ENCODE results near the gene APOM. TPM values are rescaled to one million over a fixed set of nuclear protein-coding genes. Genes with fewer than 3 reads are reported as not detected.
A peak's percentile ranks its signal among the peaks of the same experiment; 100 is the strongest.

The APOM gene
- total RNA-seq, 4 donors from 2014 or later: 2.3 to 5.1 (median 4.5) TPM

DNA sequence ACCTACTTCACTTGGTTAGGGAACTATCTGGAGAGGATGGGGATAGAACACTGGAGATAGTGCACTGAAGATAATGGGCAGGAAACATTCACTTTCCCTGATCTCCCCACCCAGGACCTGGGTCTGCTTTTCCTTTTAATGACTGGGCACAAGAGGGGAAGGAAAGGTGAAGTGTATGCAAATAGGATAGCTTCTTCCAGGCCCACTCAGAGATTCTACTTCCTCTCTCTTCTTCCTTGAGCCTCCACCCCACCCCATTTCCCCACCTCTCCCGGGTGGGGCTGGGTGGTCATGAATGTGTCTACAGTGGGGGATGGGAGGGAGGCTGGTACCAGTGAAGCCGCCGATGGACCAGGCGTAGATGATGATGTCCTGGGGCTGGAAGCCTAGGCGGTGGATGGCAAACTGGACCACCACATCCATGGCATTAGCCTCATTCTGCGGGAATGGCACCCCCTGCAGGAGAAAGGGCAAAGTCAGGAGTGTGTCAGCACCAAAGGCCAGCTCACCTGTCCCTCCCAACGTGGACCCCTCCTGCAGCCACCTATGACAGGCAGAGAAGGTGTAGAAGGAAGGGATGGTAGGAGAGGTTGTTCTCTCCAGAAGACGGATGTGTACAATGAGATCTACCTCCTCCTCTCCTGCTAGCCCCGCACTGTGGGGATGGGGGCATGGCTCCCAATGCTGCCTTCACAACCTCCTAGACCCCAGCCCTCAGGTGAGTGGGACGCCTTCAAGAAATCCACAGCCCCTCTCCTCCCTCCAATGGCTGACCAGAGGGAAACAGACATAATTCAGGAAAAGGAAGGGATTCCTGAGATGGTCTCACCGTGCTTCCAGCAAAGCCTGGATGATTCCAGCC lies 33.8 kb downstream of the APOM start:
- peaks cover 62 to 63% of the 10 kb centered on the region in 2 donors for H3K36me3 ChIP-seq
- no peaks in the 10 kb centered on the region for H3K27me3 ChIP-seq
- 81 to 83% methylated on average over 11 of the region's 11 CpGs for WGBS, 2 donors
- no peaks in the 10 kb centered on the region for H3K9me3 ChIP-seq
- intact Hi-C loops (cut with DNase I): loop anchor here (5.0 kb wide), 1 partner anchor 43 kb away; no protein-coding TSS in a partner anchor
- DNase-seq: no peak
- TF ChIP-seq POLR2A (IDR thresholded peaks at IDR 0.05): no peak
- TF ChIP-seq, protein P1, sequence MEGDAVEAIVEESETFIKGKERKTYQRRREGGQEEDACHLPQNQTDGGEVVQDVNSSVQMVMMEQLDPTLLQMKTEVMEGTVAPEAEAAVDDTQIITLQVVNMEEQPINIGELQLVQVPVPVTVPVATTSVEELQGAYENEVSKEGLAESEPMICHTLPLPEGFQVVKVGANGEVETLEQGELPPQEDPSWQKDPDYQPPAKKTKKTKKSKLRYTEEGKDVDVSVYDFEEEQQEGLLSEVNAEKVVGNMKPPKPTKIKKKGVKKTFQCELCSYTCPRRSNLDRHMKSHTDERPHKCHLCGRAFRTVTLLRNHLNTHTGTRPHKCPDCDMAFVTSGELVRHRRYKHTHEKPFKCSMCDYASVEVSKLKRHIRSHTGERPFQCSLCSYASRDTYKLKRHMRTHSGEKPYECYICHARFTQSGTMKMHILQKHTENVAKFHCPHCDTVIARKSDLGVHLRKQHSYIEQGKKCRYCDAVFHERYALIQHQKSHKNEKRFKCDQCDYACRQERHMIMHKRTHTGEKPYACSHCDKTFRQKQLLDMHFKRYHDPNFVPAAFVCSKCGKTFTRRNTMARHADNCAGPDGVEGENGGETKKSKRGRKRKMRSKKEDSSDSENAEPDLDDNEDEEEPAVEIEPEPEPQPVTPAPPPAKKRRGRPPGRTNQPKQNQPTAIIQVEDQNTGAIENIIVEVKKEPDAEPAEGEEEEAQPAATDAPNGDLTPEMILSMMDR (IDR thresholded peaks at IDR 0.05): peak in 1 of 6 experiments; percentile 17
- H3K4me1 ChIP-seq: no peaks in the 10 kb centered on the region
- H3K27ac ChIP-seq: no peak overlapping the region
- no peak overlapping the region for H3K4me3 ChIP-seq (replicated peaks in 1 of 3)

DNA sequence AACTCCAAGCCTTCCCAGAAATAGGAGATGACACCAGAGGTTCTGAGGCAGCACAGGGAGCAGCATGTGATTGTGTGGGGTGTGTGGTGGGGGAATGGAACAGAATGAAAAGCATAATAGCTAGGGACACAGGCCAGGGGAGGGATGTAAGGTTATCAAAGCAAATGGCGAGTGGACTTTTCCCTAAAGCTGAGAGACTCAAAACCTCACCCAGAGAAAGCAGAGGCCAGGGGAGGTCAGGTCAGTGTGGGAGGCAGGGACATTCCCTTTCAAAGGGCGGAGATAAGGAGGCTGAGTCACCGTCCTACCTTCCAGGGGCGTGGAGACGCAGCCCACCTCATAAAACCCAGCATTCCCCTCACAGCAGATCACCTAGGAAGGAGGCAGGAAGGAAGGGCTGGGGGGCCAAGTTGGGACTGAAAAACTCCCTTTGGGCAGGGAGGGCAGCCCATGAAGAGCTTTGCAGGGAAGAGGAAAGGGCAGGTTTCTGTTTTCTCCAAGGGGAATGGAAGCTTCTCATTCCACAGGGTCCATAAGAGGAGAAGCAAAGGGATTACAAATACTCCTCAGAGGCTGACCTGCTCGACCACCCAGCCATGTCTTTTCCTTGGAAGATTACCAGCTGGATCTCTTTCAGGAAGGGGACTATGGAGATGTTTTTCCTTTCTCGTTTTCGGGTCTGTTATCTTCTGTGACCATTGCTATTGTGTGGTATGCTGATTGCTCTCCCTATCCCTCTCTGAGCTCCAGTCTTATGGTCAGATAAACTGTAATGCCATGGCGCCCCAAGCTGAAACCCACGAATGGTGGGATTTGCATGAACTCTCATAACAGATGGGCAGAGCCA lies 34.8 kb downstream of the APOM start:
- intact Hi-C loops (cut with DNase I): no loop called here
- no peaks in the 10 kb centered on the region for H3K4me1 ChIP-seq
- no peak for TF ChIP-seq POLR2A (IDR thresholded peaks at IDR 0.05)
- no peak overlapping the region for H3K27ac ChIP-seq
- 73% methylated on average over 10 of the region's 10 CpGs for WGBS, 2 donors
- H3K27me3 ChIP-seq: no peaks in the 10 kb centered on the region
- H3K4me3 ChIP-seq (replicated peaks in 1 of 3): no peak overlapping the region
- H3K9me3 ChIP-seq: no peaks in the 10 kb centered on the region
- peaks cover 68 to 71% of the 10 kb centered on the region in 2 donors for H3K36me3 ChIP-seq
- DNase-seq: no peak

GRCh38 chr6:31691078-31691463 lies 35.4 kb downstream of the APOM start:
- WGBS, 2 donors: 94 to 95% methylated on average over 6 of the region's 6 CpGs
- Histone ChIP-seq H3K4me3 (replicated peaks in 1 of 3) (no peak overlapping the region), H3K4me1 (no peaks in the 10 kb centered on the region), H3K27me3 (no peaks in the 10 kb centered on the region), H3K27ac (no peak overlapping the region), H3K36me3 (peaks cover 75 to 76% of the 10 kb centered on the region in 2 donors), H3K9me3 (no peaks in the 10 kb centered on the region)
- no peak for DNase-seq
- intact Hi-C loops (cut with DNase I): no loop called here
- TF ChIP-seq, protein P1 (IDR thresholded peaks at IDR 0.05): no peak
- TF ChIP-seq POLR2A (IDR thresholded peaks at IDR 0.05): no peak

GRCh38 chr6:31691564-31692108 lies 35.9 kb downstream of the APOM start:
- TF ChIP-seq, protein P1 (IDR thresholded peaks at IDR 0.05): no peak
- TF ChIP-seq POLR2A (IDR thresholded peaks at IDR 0.05): no peak
- intact Hi-C loops (cut with DNase I): no loop called here
- H3K4me1 ChIP-seq: no peaks in the 10 kb centered on the region
- no peak overlapping the region for H3K27ac ChIP-seq
- H3K27me3 ChIP-seq: no peaks in the 10 kb centered on the region
- no peak for DNase-seq
- H3K36me3 ChIP-seq: peaks cover 73 to 77% of the 10 kb centered on the region in 2 donors
- H3K9me3 ChIP-seq: no peaks in the 10 kb centered on the region
- WGBS, 2 donors: 96 to 97% methylated on average over 11 to 12 of the region's 12 CpGs
- H3K4me3 ChIP-seq (replicated peaks in 1 of 3): no peak overlapping the region

DNA sequence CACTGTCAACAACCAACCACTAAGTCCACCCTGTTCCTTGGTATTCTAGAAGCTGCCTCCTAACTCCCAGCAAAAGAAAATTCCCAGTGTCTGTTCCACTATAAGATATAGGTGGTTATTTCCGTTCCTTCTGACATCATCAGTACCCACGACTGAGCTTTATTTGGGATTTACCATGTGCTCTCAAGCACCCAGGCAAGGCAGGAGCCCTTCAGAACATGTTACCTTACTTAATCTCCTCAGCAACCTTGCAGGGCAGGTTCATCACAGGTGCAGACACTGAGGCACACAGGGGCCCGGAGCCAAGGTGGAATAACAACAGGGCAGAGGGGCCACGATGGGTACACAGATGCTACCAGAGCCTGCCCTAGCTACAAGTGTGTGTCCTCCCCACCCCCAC lies 36.7 kb downstream of the APOM start:
- H3K9me3 ChIP-seq: no peaks in the 10 kb centered on the region
- intact Hi-C loops (cut with DNase I): no loop called here
- 88 to 98% methylated on average over 4 of the region's 4 CpGs for WGBS, 2 donors
- H3K4me1 ChIP-seq: no peaks in the 10 kb centered on the region
- TF ChIP-seq POLR2A (IDR thresholded peaks at IDR 0.05): no peak
- TF ChIP-seq, protein P1 (IDR thresholded peaks at IDR 0.05): no peak
- no peak for DNase-seq
- peaks cover 66 to 71% of the 10 kb centered on the region in 2 donors for H3K36me3 ChIP-seq
- H3K4me3 ChIP-seq (replicated peaks in 1 of 3): no peak overlapping the region
- no peaks in the 10 kb centered on the region for H3K27me3 ChIP-seq
- no peak overlapping the region for H3K27ac ChIP-seq

Measured in thyroid gland (tissue), 4 donors.